SIG-M5 treated with dmso at 0.1 percent for 504 hours (cell line): ENCODE results near the gene NCAPD2.

ENCODE experiments used
- DNase-seq: peaks from one replicate; lab custom pipeline; 2025; ENCODE audit not compliant: unreplicated experiment; lab: John Stamatoyannopoulos, UW

The NCAPD2 gene

GRCh38 chr12:6569786-6570185 lies 75.9 kb downstream of the NCAPD2 start:
- no peak for DNase-seq

- peak; percentile 31 for DNase-seq
Observed at GRCh38 chr12:6570264-6570887, 76.5 kb downstream of the NCAPD2 start.

- no peak for DNase-seq
Observed at GRCh38 chr12:6573001-6573400, 79.1 kb downstream of the NCAPD2 start.

DNA sequence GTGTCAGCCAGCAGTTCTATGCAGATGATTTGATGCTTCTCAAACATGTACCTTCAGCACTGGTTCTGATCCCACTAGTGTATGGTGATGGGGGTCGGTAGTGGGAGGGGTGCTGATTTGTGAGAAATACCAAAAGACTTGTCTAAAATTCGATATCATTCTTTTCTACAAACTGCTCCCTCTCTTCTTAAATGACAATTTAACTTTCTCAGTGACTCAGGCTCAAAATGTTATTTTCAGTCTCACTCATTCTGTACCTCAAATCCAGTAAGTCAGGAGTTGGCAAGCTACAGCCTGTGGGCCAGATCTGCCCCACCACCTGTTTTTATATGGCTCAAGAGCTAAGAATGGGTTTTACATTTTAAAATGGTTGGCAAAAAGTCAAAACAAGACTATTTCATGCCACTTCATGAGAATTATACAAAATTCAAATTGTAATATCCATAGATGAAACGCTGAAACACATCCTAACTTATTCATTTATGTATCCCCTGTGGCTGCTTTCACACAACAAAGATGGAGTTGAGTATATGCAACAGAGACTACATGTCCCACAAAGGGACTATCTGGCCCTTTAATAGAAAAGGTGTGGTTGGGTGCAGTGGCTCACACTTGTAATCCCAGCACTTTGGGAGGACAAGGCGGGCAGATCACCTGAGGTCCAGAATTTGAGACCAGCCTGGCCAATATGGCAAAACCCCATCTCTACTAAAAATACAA lies 80.8 kb downstream of the NCAPD2 start:
- DNase-seq, result no peak

- DNase-seq, result no peak
Observed at GRCh38 chr12:6575648-6576047, 81.7 kb downstream of the NCAPD2 start.
